Measurements from ENCODE around the gene NUDT3.

The NUDT3 gene

DNA sequence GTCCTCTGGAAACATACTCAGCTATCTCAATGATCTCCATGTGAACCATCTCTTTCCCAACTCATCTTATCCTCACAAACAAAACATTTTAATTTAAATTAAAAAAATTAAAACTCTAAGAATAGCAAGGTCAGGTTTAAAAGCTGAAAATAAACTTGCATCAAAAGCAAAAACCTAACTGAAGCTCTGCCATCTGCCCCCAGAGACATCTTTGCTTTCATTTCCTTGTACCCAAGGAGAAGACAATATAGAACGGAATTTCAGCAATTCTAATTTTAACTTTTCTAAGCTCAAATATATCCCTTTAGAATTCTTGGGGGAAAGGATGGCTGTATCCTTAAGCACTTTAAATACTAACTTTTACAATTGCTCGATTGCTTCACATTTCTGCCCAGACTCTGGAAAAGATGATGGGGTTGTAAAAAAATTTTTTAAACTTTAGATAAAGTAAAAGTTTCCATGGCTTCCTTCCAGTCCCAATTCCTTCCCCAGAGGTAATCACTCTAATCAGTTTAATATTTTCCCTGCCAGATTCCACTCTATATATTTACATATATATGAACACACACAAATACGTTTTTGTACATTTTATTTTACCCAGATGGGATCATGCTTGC, 74.5 kb downstream of the NUDT3 start:
- no peak for DNase-seq

DNA sequence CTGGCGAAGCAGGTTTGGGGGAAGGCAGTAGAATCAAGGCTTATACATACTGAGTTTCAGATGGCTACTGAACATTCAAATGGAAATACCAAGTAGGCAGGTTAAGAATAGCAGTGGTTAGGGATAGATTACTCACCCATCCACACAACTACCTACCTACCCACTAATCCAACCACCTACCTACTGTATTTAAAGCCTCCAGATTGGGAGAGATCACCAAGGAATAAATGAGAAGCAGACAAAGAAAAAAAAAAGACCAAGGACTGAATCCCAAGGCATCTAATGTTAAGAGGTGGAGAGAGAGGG, 75.3 kb downstream of the NUDT3 start:
- DNase-seq: no peak

- peak; percentile 19 for DNase-seq
Observed at GRCh38 chr6:34316431-34317171, 75.9 kb downstream of the NUDT3 start.

DNA sequence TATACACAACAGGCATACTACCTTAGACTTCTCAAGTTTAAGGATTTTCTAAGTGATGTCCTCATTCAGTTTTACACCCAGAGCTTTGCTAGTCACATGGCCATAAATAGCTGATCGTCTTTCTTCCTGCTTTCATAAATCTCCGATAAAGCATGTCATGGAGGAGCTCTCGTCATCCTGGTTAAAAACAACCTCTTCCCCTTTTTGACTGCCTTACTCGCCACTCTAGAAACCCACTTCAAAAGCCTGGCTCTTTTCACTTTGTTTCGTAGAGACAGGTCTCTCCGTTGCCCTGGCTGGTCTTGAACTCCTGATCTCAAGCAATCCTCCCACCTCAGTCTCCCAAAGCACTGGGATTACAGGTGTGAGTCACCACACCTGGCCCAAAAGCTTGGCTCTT, 76.7 kb downstream of the NUDT3 start:
- no peak for DNase-seq

GRCh38 chr6:34315256-34315655, 77.2 kb downstream of the NUDT3 start:
- no peak for DNase-seq

- no peak for DNase-seq
Observed at GRCh38 chr6:34312259-34312658, 80.2 kb downstream of the NUDT3 start.

DNA sequence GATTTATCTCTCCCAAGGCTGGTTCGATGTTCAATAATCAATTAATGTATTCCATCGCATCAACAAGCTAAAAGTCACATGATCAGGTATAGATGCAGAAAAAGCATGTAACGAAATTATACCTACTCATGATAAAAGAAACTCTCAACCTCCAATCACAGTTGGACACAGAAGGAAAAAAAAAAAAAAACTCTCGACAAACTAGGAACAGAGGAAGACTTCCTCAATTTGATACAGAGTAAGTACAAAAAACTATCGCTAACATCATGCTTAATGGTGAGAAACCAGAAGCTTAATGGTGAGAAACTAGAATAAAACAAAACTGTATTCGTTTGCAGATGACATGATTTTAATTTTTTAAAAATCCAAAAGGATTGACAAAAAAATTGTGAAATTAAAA, 81.7 kb downstream of the NUDT3 start:
- DNase-seq: no peak

- DNase-seq: no peak
Observed at GRCh38 chr6:34308483-34308882, 84.0 kb downstream of the NUDT3 start.

GRCh38 chr6:34305982-34306708, 86.3 kb downstream of the NUDT3 start:
- peak; percentile 97 for DNase-seq

DNA sequence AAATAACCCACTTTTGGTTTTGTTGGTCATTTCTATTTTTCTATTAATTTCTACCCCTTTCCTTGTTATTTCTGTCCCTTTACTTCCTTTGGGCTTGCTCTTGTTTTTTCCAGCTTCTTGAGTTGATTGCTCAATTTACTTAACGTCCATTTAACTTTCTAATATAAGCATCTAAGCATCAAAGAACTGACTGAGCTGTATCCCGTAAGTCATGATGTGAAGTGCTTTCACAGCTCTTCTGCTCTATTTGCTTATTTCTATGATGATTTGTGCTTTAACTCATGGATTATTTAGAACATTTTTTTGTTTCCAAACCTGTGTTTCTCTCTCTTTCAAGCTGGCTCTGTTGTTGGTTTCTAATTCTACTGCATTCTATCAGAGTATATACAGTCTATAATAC, 87.0 kb downstream of the NUDT3 start:
- no peak for DNase-seq

- DNase-seq: no peak
Observed at GRCh38 chr6:34304164-34304563, 88.3 kb downstream of the NUDT3 start.

DNA sequence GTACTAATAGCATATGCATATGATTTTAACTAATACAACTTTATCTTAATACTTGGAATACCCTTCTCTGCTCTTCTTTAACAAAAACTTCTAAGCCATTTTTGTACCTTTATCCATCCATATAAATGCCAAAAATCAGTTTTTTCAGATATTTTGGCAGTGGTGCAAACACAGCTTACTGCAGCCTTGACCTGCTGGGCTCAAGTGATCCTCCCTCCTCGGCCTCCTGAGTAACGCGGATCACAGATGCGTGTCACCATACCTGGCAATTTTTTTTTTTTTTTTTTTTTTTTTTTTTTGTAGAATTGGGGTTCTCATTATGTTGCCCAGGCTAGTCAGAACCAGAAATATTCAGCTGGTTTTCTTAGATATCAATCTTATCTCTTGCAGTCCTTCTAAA, 89.5 kb downstream of the NUDT3 start:
- no peak for DNase-seq

GRCh38 chr6:34301408-34301807, 91.1 kb downstream of the NUDT3 start:
- DNase-seq: peak; percentile 71

DNA sequence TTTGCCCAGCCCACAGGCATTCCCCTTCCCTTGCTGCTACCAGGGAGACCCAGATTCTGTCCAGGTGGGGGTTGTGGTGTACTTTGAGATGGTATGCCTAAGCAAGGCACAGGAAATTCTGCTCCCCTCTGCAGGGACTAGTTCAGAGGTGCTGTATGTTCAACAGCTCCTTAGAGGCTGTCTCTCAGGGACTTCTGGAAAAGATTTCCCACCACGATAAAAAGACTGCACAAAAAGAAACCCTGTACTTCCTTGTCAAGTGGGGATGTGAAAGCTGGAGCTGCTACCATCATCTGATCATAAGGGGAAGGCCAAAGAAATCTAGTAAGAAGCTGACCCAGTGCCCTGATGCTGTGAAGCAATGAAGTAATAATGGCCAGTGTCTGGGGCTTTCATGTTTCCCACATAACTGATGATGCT, 92.1 kb downstream of the NUDT3 start:
- no peak for DNase-seq

DNA sequence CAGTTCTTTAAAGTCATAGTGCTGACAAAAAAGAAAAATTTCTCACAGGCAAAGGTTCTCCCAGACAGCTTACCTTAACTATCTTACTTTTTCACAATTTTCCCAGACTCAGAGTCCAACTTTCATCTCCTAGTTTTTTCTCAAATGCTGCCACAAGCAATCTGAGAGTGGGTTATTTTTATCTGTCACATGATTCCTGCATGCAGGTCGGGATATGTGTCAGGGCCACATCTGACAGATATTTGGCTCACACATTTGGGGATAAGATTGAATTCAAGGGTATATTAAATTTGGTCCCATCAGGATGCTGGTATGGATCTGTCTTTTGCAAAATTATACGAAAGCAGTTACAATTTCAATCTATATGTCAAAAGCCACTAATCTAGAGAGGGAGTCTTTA, 93.5 kb downstream of the NUDT3 start:
- no peak for DNase-seq

- no peak for DNase-seq
Observed at GRCh38 chr6:34295721-34296120, 96.7 kb downstream of the NUDT3 start.

DNA sequence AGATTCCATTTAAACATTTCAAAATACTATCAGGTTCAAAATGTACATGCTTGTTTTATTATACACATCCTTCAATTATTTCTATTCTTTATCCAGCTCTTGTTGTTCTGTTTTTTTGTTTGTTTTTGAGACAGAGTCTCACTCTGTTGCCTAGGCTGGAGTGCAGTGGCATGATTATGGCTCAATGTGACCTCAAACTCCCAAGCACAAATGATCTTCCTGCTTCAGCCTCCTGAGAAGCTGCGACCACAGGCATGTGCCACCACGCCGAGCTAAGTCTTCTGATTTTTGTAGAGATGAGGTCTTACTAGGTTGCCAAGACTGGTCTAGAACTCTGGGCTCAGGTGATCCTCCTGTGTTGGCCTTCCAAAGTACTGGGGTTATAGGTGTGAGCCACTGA, 99.5 kb downstream of the NUDT3 start:
- DNase-seq: no peak

DNA sequence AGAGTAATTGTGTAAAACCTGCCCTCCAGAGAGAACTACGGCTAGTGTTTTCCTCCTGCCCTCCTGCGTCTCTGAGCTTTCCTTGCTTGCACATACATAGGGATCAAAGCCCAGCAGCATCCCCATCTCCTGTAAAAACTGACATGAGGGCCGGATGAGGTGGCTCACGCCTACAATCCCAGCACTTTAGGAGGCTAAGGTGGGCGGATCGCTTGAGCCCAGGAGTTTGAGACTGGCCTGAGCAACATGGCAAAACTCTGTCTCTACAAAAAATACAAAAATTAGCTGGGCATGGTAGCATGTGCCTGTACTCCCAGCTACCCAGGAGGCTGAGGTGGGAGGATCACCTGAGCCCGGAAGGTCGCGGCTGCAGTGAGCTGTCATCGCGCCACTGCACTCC, 103.3 kb downstream of the NUDT3 start:
- DNase-seq: no peak

- DNase-seq: no peak
Observed at GRCh38 chr6:34288581-34288980, 103.9 kb downstream of the NUDT3 start.

GRCh38 chr6:34285448-34286164, 106.9 kb downstream of the NUDT3 start:
- DNase-seq: no peak

- peak; percentile 11 for DNase-seq
Observed at GRCh38 chr6:34284563-34285447, 107.7 kb downstream of the NUDT3 start.

DNA sequence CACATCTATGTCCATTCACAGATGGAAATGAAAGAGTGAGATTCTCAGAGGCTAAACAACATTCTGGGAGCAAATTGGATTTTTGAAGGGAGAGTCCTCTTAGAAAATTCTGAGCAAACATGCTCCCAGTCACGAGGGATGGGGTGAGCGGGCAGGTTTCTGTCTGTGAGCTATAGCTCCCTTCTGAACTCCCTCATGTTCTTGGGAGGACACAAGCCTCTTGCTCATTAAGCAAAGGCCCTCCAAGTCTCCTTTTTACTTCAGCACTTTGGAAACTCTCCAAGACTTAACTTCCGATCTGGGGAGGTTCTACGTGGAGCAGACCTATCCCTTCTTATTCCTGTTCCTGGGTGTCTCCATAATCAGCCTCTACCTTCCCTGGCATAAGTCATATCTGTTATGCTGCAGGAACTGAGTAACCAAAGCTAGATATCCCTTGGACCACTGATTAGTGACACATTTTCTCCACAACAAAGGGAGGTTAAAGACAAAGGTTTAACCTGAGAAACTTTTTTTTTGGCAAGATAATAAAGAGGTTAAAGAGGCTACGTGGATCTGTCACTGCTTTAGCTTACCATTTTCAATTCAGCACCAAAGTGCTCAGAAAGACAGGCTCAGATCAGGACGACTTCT, 110.7 kb downstream of the NUDT3 start:
- DNase-seq: no peak

All from NCI-H82 (cell line).